PC-3 (cell line): ENCODE results near the gene STAG1.

ENCODE experiments used
- CTCF ChIP-seq: fragments of 300-600 bp; sonication (generic); conservative IDR thresholded peaks from 2 replicates; pipeline ENCODE4 v1.5.1; 2017; ENCODE audit warnings: antibody characterized with exemption, low read depth, mild to moderate bottlenecking, low read length
- EZH2 ChIP-seq: fragments of 300-600 bp; sonication (generic); IDR thresholded peaks from one replicate; pipeline ENCODE4 v1.6.1; 2017; ENCODE audit warnings: antibody characterized with exemption, mild to moderate bottlenecking, low read length; ENCODE audit not compliant: unreplicated experiment

- no peak for TF ChIP-seq CTCF
- TF ChIP-seq EZH2, result no peak
Observed at GRCh38 chr3:136788154-136788553, 36.0 kb upstream of the STAG1 start.
